ENCODE results near the gene ZNF628. TPM values are rescaled to one million over a fixed set of nuclear protein-coding genes. Genes with fewer than 3 reads are reported as not detected.

ZNF628 gene
- total and polyA plus RNA-seq, 2 of the 8 experiments (the other 6 are each of a cell fraction or from before 2014, with no cell fraction given): 1.7 to 10.8 TPM

- TF ChIP-seq CHD7 (IDR thresholded peaks at IDR 0.05; ENCODE audit: insufficient replicate concordance, low read length): no peak
- TF ChIP-seq MAX (IDR thresholded peaks at IDR 0.05): no peak
- TF ChIP-seq POLR2AphosphoS5 (IDR thresholded peaks at IDR 0.05; ENCODE audit: low read depth, low read length): no peak
- TF ChIP-seq SP4 (IDR thresholded peaks at IDR 0.05; ENCODE audit: low read length): no peak
- TF ChIP-seq EZH2 (IDR thresholded peaks at IDR 0.05; ENCODE audit: low read depth, low read length, severe bottlenecking): no peak
- no peak for TF ChIP-seq JUN (IDR thresholded peaks at IDR 0.05; ENCODE audit: low read depth, low read length)
- TF ChIP-seq CBX5 (IDR thresholded peaks at IDR 0.05; ENCODE audit: low read depth, low read length): no peak
- no peak for TF ChIP-seq GABPA (IDR thresholded peaks at IDR 0.05; ENCODE audit: borderline replicate concordance, insufficient read depth, low read length)
- TF ChIP-seq POU5F1 (IDR thresholded peaks at IDR 0.05; ENCODE audit: low read depth, low read length): no peak
- no peak for TF ChIP-seq E2F6 (IDR thresholded peaks at IDR 0.05)
- TF ChIP-seq CTBP2 (IDR thresholded peaks at IDR 0.05; ENCODE audit: borderline replicate concordance, insufficient read depth, insufficient read length, low read length): no peak
Measured at GRCh38 chr19:55471266-55471665, 5.2 kb upstream of the ZNF628 start (continued).
